Activated CD4-positive, CD25-positive, alpha-beta regulatory T cell treated with anti-CD3 and anti-CD28 coated beads, Interleukin-2, amount 50 U/mL, for 24 hours (primary cell): ENCODE results near the gene PSMG4.

ENCODE experiments used
- ATAC-seq, 2 donors: fragments of 150-1000 bp; cut with Tn5 transposase; one replicate each; pipeline ENCODE4 v1.10.0; 2021; ENCODE audit warnings: mild to moderate bottlenecking in 1 of 2, moderate library complexity in 1 of 2

PSMG4 gene

GRCh38 chr6:3291346-3291745 is 32.6 kb downstream of the PSMG4 start:
- ATAC-seq, result no peak

DNA sequence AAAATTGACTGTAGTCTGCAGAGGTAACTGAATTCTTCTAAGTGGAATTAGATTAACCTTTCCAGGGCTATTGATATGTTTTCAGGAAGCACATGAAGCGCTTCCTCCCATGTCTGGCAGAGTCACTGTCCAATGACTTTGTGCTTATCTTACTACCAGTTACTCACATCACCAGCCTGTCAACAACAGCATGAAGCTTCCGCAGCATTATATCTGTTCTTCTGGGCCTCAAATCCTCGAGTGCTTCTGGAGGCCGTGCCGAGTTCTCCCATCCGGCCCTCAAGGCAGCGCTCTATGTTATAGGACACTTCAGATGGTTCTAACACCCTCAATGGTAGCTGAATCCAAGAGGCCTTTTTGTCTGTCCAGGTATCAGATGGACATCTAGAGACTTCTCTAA is 33.2 kb downstream of the PSMG4 start:
- no peak for ATAC-seq

- no peak for ATAC-seq
These were observed 33.9 kb downstream of the PSMG4 start for GRCh38 chr6:3292431-3293197.

DNA sequence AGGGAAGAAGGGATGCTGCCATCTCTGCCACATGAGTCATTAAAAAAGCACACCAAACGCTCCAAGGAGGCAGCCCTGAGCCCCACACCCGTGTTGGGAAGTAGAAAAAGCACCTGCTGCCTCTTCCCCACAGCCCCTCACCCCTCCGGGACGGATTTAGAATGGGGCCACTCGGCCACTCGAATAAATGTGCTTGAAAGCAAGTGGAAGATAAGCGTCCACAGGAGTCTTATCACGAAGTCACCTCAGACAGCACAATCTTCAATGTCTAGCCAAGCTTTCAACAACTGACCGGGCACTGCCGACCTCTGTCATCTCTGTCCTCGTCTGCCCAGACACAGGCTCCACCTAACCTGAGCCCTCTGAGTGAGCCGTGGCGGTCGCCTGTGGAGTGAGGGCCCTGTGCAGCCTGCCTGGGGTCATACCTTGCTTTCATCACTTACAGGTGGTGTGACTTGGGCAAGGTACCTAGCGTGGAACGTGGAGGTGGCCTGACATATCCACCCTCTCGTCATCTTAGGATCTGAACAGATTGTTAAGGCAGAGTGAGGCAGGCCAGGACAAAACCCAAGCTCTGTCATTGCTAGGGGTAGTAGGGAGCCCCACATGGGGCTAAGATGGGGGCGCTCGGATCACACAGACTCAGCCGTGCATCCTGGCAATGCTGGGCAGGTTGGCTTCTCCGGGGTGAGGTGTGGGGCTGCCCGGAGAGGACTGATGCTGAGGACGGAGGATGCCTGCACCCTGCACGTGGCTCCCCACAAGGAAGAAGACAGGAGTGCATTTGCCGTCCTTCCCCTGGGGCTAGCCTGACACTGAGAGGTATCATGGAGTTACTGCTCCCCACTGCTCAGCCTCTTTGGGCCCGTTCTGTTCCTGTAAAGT is 34.8 kb downstream of the PSMG4 start:
- no peak for ATAC-seq

DNA sequence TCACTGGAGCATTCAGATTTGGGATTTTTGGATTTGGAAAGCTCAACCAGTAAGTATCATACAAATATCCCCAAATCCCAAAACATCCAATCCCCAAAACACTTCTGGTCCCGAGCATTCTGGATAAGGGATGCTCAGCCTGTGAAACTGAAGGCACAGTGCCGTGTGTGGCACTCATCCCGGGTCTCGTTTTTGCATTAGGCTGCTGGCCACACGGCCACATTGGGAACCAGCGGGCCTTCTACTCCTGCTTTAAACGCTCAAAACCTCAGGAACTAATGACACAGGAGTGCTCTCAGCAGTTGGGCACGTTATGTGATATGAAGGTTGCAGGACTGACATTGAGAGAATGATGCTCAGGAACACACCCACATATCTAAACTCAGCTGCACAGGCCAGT is 35.6 kb downstream of the PSMG4 start:
- ATAC-seq, result no peak

DNA sequence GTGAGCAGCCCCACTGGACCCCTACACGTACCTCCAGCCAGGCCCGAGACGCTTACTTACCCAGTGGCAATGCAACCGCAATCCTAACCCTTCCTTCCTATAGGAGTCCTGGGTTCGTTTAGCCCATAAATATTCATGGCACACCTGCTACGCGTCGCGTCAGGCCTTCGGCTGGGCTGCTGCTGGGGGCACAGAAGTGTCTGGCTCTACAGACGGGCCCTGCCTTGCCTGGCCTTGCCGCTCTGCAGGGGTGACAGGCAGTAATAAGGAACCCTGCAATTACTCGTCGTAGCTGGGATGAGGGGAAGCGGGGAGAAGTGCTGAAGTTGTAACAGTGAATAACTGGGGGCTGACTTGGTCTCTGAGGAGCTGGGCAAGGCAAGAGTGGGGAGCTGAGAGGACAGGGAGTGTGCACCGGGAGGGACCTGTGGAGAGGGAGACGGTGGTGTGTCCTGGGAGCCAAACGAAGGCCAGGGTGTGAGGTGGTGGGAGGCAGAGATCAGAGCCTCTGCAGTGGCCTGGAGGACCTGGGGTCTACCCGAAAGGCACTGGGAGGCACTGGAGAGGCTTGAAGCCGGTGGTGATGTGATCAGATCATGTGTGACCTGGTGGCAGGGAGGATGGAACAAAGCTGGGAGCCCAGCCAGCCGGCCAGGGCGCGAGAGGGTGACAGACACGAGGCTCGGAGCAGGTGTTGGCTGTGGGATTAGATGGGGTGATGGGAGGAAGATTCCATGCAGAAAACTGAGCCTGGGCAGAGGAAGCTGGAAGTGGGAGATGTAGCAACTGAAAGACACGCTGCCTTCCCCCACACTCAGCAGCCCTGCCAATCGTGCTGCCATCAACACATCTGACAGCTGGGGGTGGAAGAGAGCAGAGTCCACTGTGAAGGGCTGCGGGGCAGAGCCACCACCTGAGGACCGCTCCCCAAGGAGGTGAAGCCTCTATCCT is 36.4 kb downstream of the PSMG4 start:
- ATAC-seq, result no peak

- no peak for ATAC-seq
These were observed 37.3 kb downstream of the PSMG4 start for GRCh38 chr6:3296078-3296477.

DNA sequence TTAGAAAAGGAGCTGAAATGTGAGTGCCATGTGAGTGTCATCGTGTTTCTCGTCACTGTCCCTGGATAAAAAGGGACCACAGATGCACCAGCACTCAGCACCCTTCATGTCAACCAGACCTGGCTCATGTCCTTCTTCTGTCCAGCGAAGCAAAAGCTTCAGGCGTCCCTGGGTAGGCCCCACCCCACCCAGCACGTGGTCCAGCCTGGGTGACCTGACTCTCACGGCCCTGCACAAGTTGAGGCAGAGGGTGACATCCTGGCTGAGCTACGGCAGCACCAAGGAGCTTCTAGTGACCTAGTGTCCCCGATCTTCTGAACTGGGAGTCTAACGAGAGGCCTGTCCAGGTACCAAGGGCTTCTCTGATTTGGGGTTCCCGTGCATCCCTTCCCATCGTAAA is 37.8 kb downstream of the PSMG4 start:
- ATAC-seq, result no peak

DNA sequence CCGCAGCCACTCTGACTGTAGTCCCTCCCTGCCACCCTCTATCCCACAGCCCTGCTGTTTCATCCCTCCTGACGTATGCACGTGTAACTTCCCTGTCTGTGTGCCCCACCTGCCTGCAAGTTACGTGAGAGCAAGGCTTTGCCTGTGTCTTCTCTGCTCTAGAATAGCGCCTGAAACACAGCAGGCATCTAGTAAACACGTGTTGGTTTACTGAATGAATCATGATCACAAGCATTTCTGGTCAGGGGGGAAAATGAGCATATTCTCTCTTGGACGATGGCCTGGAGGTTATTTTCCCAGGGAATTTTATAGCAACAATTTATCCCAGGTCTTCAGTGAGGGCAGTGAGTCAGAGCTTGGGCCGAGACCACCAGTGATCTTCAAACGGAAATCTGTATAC is 38.3 kb downstream of the PSMG4 start:
- ATAC-seq, result no peak

DNA sequence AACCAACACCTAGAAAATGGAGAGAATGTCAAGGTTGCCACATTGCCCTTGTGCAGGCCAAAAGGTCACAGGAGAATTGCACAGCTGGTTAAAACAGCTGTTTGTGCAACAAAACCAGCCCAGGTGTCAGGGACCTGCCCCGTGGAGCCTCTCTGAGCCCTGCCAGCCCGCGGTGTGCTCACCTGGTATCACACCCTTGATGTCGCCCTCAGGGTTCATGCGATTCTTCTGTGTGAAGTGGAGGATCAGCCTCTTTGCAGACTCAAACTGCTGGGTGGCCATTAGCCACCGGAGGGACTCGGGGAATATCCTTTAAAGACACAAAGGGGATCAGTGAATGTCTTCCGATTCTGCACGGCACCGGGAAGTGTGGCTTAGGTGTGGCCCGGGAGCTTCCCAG is 39.2 kb downstream of the PSMG4 start:
- no peak for ATAC-seq

DNA sequence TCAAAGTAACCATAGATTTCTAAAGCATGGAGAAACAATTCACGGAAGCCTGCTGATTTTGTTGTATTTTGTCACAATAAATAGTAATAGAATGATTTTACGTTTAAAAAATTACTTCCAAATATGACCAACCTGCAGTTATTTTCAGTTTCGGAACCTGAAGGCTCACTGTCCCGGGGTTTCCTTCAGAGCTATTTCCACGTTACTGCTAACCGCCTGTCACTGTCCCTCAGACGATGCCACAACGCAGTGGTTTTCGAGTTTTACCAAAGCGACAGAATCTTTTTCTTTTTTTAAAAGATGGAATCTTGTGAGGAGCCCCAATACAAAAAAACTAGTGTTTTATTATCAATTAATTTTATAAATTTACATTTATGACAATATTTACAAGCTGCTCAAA is 40.5 kb downstream of the PSMG4 start:
- no peak for ATAC-seq

DNA sequence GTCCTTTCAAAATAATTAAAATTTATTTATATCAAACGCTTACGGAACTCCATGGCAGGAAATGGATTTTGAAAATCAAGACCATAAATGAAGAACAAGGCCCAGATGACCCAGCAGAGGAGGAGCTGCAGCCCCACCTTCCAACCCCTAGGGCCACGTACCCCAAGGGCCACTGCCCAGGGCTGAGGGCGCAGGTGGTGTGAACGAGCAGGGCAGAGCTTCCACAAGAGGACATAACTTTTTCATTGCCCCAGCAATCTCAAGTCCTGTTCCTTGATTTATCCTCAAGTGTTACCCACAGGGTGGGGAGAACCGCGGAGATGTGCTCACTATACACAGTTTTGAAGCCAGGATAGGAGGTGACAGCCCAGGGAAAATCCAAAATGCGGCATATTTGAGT is 42.8 kb downstream of the PSMG4 start:
- ATAC-seq, result no peak

DNA sequence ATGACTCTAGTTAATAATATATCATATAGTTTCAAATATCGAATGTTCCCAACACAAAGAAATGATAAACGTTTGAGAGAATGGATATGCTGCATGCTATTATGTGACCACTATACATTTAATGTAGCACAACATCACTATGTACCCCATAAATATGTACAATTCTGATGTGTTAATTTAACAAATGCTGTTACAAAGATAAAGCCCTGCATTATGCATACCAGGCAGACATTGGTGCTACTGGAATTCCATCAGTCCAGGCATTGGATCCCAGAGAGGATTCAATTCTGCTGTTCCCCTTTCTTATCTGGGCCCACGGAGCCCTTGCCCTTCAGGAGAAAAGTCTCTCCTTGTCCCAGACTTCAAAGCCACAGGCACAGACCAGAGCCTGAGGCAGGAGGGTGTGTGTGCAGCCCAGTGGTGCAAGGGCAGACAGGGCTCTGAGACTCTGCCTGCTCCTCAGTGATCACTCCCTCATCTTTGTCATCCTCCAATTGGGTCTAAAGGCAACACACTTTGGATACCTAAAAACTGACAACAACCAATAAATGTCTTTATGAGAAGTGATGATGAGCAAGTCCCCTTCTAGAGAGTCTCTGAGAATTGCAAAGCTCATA is 45.2 kb downstream of the PSMG4 start:
- no peak for ATAC-seq

DNA sequence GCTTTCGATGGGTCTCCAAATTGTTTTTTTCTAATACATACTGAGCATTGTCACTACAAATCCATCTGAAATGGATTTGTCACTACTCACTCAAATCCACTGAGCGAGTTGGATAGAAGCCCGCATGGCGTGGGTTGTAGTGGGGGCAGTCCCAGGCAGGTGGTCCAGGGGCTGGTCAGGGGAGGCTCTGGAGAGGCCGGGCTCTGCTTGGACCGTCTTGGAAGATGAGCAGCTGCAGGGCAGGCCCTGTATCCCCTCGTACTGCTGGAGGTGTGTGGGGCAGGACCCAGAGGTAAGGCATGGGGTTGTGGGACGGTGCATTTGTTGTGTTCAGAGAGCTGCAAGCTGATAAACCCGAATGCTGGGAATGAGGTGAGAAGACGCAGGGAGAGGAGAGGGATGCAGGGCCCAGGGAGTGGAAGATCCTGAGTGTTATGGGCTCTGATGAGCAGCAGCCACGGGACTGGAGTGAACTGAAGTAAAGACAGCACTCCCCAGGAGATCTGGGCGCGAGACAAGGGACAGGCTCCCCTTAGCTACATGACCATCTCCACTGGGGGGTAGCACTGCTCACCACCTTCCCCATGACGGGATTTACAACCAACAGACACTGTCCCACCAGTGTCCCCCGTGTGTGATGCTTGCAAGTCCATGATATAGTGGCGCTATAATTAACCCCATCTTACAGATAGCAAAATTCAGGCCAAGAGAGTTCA is 45.9 kb downstream of the PSMG4 start:
- no peak for ATAC-seq

DNA sequence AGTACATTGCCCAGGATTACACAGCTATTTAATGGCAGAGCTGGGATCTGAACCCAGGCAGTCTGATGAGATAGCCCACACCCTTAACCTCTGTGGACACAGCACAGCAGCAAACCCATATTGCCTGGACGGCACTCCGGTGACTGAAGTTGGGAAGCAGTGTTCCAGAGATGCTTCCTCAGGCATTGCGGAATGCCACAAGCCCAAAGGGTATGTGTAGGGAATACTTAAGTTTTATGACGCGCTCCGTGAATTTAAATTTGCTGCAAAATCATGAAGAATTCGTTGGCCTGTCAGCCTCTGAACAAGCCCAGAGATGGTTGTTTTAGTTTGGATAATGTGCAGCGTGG is 46.4 kb downstream of the PSMG4 start:
- ATAC-seq, result no peak

DNA sequence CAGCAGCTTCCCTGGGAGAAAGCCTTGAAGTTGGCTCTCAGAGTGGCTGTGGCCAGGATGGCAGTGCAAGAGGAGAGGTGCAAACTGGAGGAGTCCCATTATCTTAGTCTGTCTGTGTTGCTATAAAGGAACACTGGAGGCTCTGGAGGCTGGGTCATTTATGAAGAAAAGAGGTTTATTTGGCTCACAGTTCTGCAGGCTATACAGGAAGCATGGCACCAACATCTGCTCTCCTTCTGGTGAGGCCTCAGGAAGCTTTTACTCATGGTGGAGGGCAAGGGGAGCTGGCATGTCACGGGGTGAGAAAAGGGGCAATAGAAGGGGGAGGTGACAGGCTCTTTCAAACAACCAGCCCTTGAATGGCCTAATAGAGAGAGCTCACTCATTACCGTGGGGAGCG is 47.1 kb downstream of the PSMG4 start:
- ATAC-seq, result no peak

DNA sequence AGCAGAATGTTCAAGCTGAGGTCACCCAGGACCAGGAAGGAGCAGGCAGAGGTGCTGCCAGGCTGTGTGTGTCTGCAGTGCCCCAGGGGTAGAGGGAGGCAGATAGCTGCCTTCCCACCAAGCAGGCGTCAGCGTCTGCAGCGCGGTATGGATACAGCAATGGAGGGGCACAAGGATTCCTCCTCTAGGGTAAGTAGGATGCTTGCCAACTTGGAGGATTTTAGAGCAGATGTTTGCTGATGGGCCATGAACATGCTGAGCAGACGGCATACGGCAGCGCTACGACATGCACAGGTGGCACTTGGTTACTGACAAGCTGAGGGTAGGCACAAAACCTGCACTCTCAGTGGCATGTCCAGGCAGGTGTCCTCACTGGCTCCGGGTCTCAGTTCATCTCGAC is 48.1 kb downstream of the PSMG4 start:
- ATAC-seq, result no peak

DNA sequence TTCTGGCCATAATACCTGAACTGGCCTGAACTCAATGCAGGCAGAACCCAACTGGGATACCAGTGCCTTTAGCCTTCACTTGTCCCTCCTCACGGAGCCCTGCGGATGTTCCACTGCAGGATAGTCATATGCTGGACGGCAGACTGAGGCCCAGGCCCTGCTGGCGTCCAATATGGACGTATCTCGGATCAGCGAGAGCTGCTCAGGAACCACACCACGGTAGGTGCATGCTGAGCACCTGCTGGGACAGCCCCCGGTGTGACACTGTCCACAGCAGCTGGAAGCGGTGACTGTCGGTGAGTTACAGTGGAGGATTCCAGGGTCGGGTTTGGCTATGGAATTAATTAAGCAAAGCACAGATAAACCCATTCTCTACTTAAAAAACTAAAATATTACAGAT is 48.7 kb downstream of the PSMG4 start:
- no peak for ATAC-seq

DNA sequence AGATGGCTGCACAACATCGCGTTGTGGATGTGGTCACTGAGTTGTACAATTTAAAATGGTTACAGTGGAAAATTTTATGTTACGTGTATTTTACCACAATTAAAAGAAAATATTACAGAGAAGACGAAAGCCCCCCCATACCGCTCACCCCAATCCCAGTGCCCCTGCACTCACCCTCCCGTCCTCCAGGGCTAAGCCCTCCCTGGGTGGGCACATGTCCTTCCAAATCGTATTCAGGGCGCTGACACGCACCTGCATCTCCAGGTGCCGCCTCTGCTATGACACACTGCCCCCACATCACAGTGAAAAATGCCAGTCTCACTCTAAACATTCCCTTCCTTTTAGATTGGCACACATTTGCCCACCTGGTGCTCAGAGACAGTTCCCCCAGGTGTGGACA is 49.4 kb downstream of the PSMG4 start:
- no peak for ATAC-seq

- ATAC-seq, result no peak
These were observed 50.8 kb downstream of the PSMG4 start for GRCh38 chr6:3309391-3310050.

- no peak for ATAC-seq
These were observed 51.3 kb downstream of the PSMG4 start for GRCh38 chr6:3310051-3310448.

- ATAC-seq, result no peak
These were observed 52.0 kb downstream of the PSMG4 start for GRCh38 chr6:3310703-3311102.
